ENCODE results near the gene ADAMTSL5.

Gene ADAMTSL5

GRCh38 chr19:1471010-1471514, 41.8 kb downstream of the ADAMTSL5 start:
- in situ Hi-C loops (cut with MboI; ENCODE audit: low pct_unique_long_range_greater_than_20kb, low sequenced_read_pairs): no loop called here
- DNase-seq: no peak

- DNase-seq: peak; percentile 48
Measured at GRCh38 chr19:1470305-1471009, 42.4 kb downstream of the ADAMTSL5 start.

GRCh38 chr19:1470055-1470304, 42.8 kb downstream of the ADAMTSL5 start:
- no peak for DNase-seq
- in situ Hi-C loops (cut with MboI; ENCODE audit: low pct_unique_long_range_greater_than_20kb, low sequenced_read_pairs): no loop called here

More at GRCh38 chr19:1470305-1471009, 42.4 kb downstream of the ADAMTSL5 start:
- in situ Hi-C loops (cut with MboI; ENCODE audit: low pct_unique_long_range_greater_than_20kb, low sequenced_read_pairs): no loop called here

- in situ Hi-C loops (cut with MboI; ENCODE audit: low pct_unique_long_range_greater_than_20kb, low sequenced_read_pairs): no loop called here
Measured at GRCh38 chr19:1469255-1470054, 43.4 kb downstream of the ADAMTSL5 start.

GRCh38 chr19:1468821-1469254, 44.0 kb downstream of the ADAMTSL5 start:
- in situ Hi-C loops (cut with MboI; ENCODE audit: low pct_unique_long_range_greater_than_20kb, low sequenced_read_pairs): no loop called here
- no peak for DNase-seq

More at GRCh38 chr19:1469255-1470054, 43.4 kb downstream of the ADAMTSL5 start:
- DNase-seq: no peak

- in situ Hi-C loops (cut with MboI; ENCODE audit: low pct_unique_long_range_greater_than_20kb, low sequenced_read_pairs): no loop called here
- DNase-seq: no peak
Measured at GRCh38 chr19:1468274-1468820, 44.5 kb downstream of the ADAMTSL5 start.

- in situ Hi-C loops (cut with MboI; ENCODE audit: low pct_unique_long_range_greater_than_20kb, low sequenced_read_pairs): no loop called here
- DNase-seq: no peak
Measured at GRCh38 chr19:1467490-1468273, 45.1 kb downstream of the ADAMTSL5 start.

GRCh38 chr19:1467215-1467489, 45.7 kb downstream of the ADAMTSL5 start:
- in situ Hi-C loops (cut with MboI; ENCODE audit: low pct_unique_long_range_greater_than_20kb, low sequenced_read_pairs): no loop called here
- DNase-seq: no peak

- DNase-seq: no peak
- in situ Hi-C loops (cut with MboI; ENCODE audit: low pct_unique_long_range_greater_than_20kb, low sequenced_read_pairs): no loop called here
Measured at GRCh38 chr19:1466461-1467214, 46.2 kb downstream of the ADAMTSL5 start.

GRCh38 chr19:1466018-1466460, 46.8 kb downstream of the ADAMTSL5 start:
- in situ Hi-C loops (cut with MboI; ENCODE audit: low pct_unique_long_range_greater_than_20kb, low sequenced_read_pairs): no loop called here
- no peak for DNase-seq

GRCh38 chr19:1465191-1466016, 47.4 kb downstream of the ADAMTSL5 start:
- in situ Hi-C loops (cut with MboI; ENCODE audit: low pct_unique_long_range_greater_than_20kb, low sequenced_read_pairs): no loop called here
- DNase-seq: no peak

GRCh38 chr19:1461862-1462261, 51.0 kb downstream of the ADAMTSL5 start:
- no peak for DNase-seq
- in situ Hi-C loops (cut with MboI; ENCODE audit: low pct_unique_long_range_greater_than_20kb, low sequenced_read_pairs): no loop called here

GRCh38 chr19:1460033-1460995, 52.5 kb downstream of the ADAMTSL5 start:
- DNase-seq: no peak
- in situ Hi-C loops (cut with MboI; ENCODE audit: low pct_unique_long_range_greater_than_20kb, low sequenced_read_pairs): no loop called here

- no peak for DNase-seq
- in situ Hi-C loops (cut with MboI; ENCODE audit: low pct_unique_long_range_greater_than_20kb, low sequenced_read_pairs): no loop called here
Measured at GRCh38 chr19:1459479-1459878, 53.3 kb downstream of the ADAMTSL5 start.

GRCh38 chr19:1457892-1458291, 54.9 kb downstream of the ADAMTSL5 start:
- in situ Hi-C loops (cut with MboI; ENCODE audit: low pct_unique_long_range_greater_than_20kb, low sequenced_read_pairs): no loop called here
- DNase-seq: no peak

GRCh38 chr19:1457031-1457739, 55.6 kb downstream of the ADAMTSL5 start:
- DNase-seq: no peak
- in situ Hi-C loops (cut with MboI; ENCODE audit: low pct_unique_long_range_greater_than_20kb, low sequenced_read_pairs): no loop called here
